NOMO-1 (cell line): ENCODE measurements around the gene BOLA2B.

ENCODE experiments used
- DNase-seq, 2 experiments: peaks; one replicate each; lab custom pipeline; 2025; ENCODE audit not compliant: unreplicated experiment in 2 of 2; lab: John Stamatoyannopoulos, UW

The BOLA2B gene

GRCh38 chr16:30145657-30146056 is 47.8 kb downstream of the BOLA2B start:
- no peak for DNase-seq

- no peak for DNase-seq
These were observed 48.5 kb downstream of the BOLA2B start for GRCh38 chr16:30144917-30145316.

- no peak for DNase-seq
These were observed 49.4 kb downstream of the BOLA2B start for GRCh38 chr16:30144017-30144416.

- no peak for DNase-seq
These were observed 50.1 kb downstream of the BOLA2B start for GRCh38 chr16:30143347-30143702.
